Heart left ventricle (tissue), 16 donors: ENCODE results near the gene ACSL4. TPM values are rescaled to one million over a fixed set of nuclear protein-coding genes. Genes with fewer than 3 reads are reported as not detected.

Source experiments
- ATAC-seq, 4 donors: fragments of 200-7000 bp; cut with Tn5 transposase; one replicate each; pipeline ENCODE4 v1.9.1; 2020 to 2022; ENCODE audit warnings: moderate library complexity in 4 of 4, mild to moderate bottlenecking in 3 of 4, moderate number of reproducible peaks in 1 of 4
- DNase-seq, 5 donors: peaks; one replicate each; pipeline ENCODE4 v3.0.0-alpha.2; 2020
- H3K27ac ChIP-seq, 12 donors: fragments of 200-600 bp; sonication (generic) in 4 of 12; one replicate each; pipeline versions ENCODE4 v1.5.0 to v1.8.0; 2016 to 2022; ENCODE audit warnings: mild to moderate bottlenecking in 2 of 12
- H3K27me3 ChIP-seq, 9 donors: fragments of 200-600 bp; sonication (generic) in 2 of 9; one replicate each; pipeline versions ENCODE4 v1.5.1 to v1.8.0; 2016 to 2022; ENCODE audit warnings: mild to moderate bottlenecking in 3 of 9
- H3K36me3 ChIP-seq, 9 donors: fragments of 200-600 bp; sonication (generic) in 2 of 9; one replicate each; pipeline versions ENCODE4 v1.5.0 to v1.8.0; 2018 to 2022; ENCODE audit warnings: mild to moderate bottlenecking in 2 of 9
- H3K4me1 ChIP-seq, 12 donors: fragments of 200-600 bp; sonication (generic) in 4 of 12; one replicate each; pipeline versions ENCODE4 v1.5.0 to v1.8.0; 2016 to 2022; ENCODE audit warnings: mild to moderate bottlenecking in 3 of 12
- H3K4me3 ChIP-seq, 12 donors: fragments of 200-600 bp; sonication (generic) in 4 of 12; one replicate each; pipeline versions ENCODE4 v1.5.0 to v1.8.0; 2017 to 2022; ENCODE audit warnings: mild to moderate bottlenecking in 9 of 12, moderate library complexity in 4 of 12
- H3K9me3 ChIP-seq, 12 donors: fragments of 200-600 bp; sonication (generic) in 4 of 12; one replicate each; pipeline versions ENCODE4 v1.5.0 to v1.8.0; 2016 to 2022; ENCODE audit warnings: mild to moderate bottlenecking in 1 of 12
- POLR2A ChIP-seq, 2 donors: fragments of 450-650 bp; IDR thresholded peaks; one replicate each; pipeline ENCODE4 v1.6.1; 2017; ENCODE audit warnings: antibody characterized with exemption in 2 of 2, mild to moderate bottlenecking in 2 of 2, moderate library complexity in 2 of 2
- WGBS, 4 donors: extraction: QIAGEN DNeasy Blood & Tissue Kit in 2 of 4; methylation state at CpG; one replicate each; pipeline versions ENCODE4 v1.1.5 to v1.1.7; 2013 to 2018; 5-methylcytosine and 5-hydroxymethylcytosine counted together
- intact Hi-C, 10 donors: fragments of 100-400 bp; cut with DNase I; formaldehyde crosslinking; loops; one replicate each; pipeline versions ENCODE4 v1.11.1 to v1.14.2; 2022
- polyA plus RNA-seq, 2 donors: library from polyadenylated mRNA; stranded (reverse); fragments of 200-250 nt; gene quantifications; one replicate each; pipeline ENCODE4 v1.2.3, GENCODE V29; 2013
- total RNA-seq, 9 donors: library from RNA; depleted of rRNA in 2 of 9; stranded (reverse); fragments of >200 nt in 2 of 9; fragmentation: NEBNext Ultra II Directional in 3 of 9; extraction: Animal tissue kit (Norgen Biotek cat#: 25700) in 3 of 9; gene quantifications; one replicate each; pipeline versions ENCODE4 v1.1.0 to v1.2.4, GENCODE V29; 2016 to 2023
- TF ChIP-seq, protein P1 (sequence below), 12 donors: fragments of 200-600 bp; sonication (generic) in 4 of 12; IDR thresholded peaks; one replicate each; pipeline versions ENCODE4 v1.5.0 to v1.8.0; 2018 to 2022; ENCODE audit warnings: antibody characterized with exemption in 12 of 12, mild to moderate bottlenecking in 5 of 12
- donor health status: ischemic (EF 13 %, LVEDD 7.1; RV severe dilation, severe dysfunction).
- donor health status: healthy with polysubstance abuse.
- donor health status: DM: no; HTN: yes; CAD: no.
- donor health status: DM: no; HTN: no; CAD: no.
- donor health status: ischemic (EF 25% LVEDD 6.9; RV normal size, moderate dysfunction).
- donor health status: ischemic (EF 25% LVEDD 5.7; RV mildly dilated, moderate dysfunction).
- donor health status: healthy.
- donor health status: DM: yes; HTN: yes; CAD: no.
- donor health status: ischemic (EF 35%, LVEDD 5.7; RV mildly dilated, moderate dysfunction).
- donor health status: nonischemic (EF 11% LVEDD 7.7; RV severe dilation, severe dysfunction).
- donor health status: DM: yes; HTN: yes; CAD: no.
- donor health status: PGD.
- donor health status: ischemic (EF 29% LVEDD 5.4; RV normal size, mild dysfunction).
- donor health status: nonischemic (EF 23%, LVEDD 6.1; RV moderate dilation, normal function).

Gene ACSL4
- total and polyA plus RNA-seq, 11 donors: 11.7 to 68.7 (median 54.9) TPM

- intact Hi-C loops: no loop called here
- DNase-seq: no peak
- Histone ChIP-seq H3K27ac (no peak overlapping the region), H3K27me3 (peaks cover 0 to 3% (median 0%) of the 10 kb centered on the region in 9 donors), H3K4me3 (no peak overlapping the region), H3K4me1 (peaks cover 0 to 8% (median 0%) of the 10 kb centered on the region in 12 donors), H3K9me3 (no peaks in the 10 kb centered on the region), H3K36me3 (no peaks in the 10 kb centered on the region)
- TF ChIP-seq, protein P1, sequence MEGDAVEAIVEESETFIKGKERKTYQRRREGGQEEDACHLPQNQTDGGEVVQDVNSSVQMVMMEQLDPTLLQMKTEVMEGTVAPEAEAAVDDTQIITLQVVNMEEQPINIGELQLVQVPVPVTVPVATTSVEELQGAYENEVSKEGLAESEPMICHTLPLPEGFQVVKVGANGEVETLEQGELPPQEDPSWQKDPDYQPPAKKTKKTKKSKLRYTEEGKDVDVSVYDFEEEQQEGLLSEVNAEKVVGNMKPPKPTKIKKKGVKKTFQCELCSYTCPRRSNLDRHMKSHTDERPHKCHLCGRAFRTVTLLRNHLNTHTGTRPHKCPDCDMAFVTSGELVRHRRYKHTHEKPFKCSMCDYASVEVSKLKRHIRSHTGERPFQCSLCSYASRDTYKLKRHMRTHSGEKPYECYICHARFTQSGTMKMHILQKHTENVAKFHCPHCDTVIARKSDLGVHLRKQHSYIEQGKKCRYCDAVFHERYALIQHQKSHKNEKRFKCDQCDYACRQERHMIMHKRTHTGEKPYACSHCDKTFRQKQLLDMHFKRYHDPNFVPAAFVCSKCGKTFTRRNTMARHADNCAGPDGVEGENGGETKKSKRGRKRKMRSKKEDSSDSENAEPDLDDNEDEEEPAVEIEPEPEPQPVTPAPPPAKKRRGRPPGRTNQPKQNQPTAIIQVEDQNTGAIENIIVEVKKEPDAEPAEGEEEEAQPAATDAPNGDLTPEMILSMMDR (IDR thresholded peaks at IDR 0.05): no peak
- TF ChIP-seq POLR2A (IDR thresholded peaks at IDR 0.05): no peak
- no peak for ATAC-seq
- WGBS, 4 donors: 68 to 86% (median 70%) methylated on average over 2 of the region's 2 CpGs
These were observed 35.2 kb downstream of the ACSL4 start for GRCh38 chrX:109697855-109698254.

DNA sequence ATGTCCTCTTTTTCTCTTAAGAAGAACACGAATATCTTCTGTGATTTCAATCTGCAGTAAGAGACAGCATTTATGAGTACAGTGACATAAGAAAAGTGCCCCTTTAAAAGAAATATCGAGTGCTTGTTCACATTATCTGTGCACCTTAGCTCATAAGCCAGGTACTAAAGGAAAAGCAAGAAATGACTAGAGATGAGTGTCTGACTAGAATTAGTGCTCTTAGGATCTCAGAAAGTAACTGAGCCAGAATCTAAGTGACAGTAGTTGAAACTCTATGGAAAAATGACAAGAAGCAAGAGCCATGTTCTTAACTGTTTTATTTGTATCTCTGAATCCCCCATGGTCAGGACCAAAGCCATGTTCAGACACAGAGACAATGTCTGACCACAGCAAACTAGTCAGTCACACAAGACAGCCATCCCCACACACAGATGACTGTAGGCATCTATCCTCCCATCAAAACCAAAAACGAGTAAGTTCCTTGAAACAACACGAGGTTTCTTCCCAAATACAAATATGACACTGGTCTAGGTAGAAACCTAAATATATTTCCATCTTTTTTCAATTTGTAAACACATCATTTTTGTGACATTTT is 36.8 kb downstream of the ACSL4 start:
- no peaks in the 10 kb centered on the region for H3K9me3 ChIP-seq
- TF ChIP-seq, protein P1 (IDR thresholded peaks at IDR 0.05): no peak
- no peak for TF ChIP-seq POLR2A (IDR thresholded peaks at IDR 0.05)
- intact Hi-C loops: no loop called here
- no peaks in the 10 kb centered on the region for H3K36me3 ChIP-seq
- 68 to 92% (median 82%) methylated on average over 4 of the region's 4 CpGs for WGBS, 4 donors
- no peak overlapping the region for H3K27ac ChIP-seq
- no peak for ATAC-seq
- H3K4me1 ChIP-seq: peaks cover 0 to 6% (median 0%) of the 10 kb centered on the region in 12 donors
- no peak overlapping the region for H3K4me3 ChIP-seq
- H3K27me3 ChIP-seq: peaks cover 0 to 3% (median 0%) of the 10 kb centered on the region in 9 donors
- no peak for DNase-seq

DNA sequence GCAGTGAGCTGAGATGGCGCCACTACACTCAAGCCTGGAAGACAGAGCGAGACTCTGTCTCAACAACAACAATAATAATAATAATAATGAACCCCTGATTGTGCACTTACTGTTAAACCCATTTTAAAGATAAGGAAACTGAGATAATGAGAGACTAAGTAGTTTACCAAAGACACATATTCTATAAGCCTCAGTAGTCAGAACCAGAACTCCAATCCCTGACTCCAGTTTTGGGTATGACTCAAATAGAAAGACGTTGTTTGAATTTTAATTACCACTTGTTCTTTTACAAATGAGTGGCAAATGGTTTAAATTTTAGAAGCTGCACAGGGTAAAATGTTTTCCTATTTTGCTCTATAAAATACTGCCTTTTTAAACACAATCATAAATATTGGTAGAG is 37.4 kb downstream of the ACSL4 start:
- peaks cover 0 to 3% (median 0%) of the 10 kb centered on the region in 9 donors for H3K27me3 ChIP-seq

GRCh38 chrX:109691752-109692151 is 41.3 kb downstream of the ACSL4 start:
- intact Hi-C loops: no loop called here
- H3K4me3 ChIP-seq: no peak overlapping the region
- DNase-seq: no peak
- H3K36me3 ChIP-seq: no peaks in the 10 kb centered on the region
- H3K9me3 ChIP-seq: no peaks in the 10 kb centered on the region
- peaks cover 0 to 10% (median 0%) of the 10 kb centered on the region in 9 donors for H3K27me3 ChIP-seq
- TF ChIP-seq, protein P1 (IDR thresholded peaks at IDR 0.05): no peak
- no peak for TF ChIP-seq POLR2A (IDR thresholded peaks at IDR 0.05)
- WGBS, 4 donors: 64 to 98% (median 85%) methylated on average over 2 of the region's 2 CpGs
- ATAC-seq: no peak
- peaks cover 0 to 7% (median 0%) of the 10 kb centered on the region in 12 donors for H3K4me1 ChIP-seq
- H3K27ac ChIP-seq: no peak overlapping the region

More for the DNA sequence above, 37.4 kb downstream of the ACSL4 start:
- TF ChIP-seq, protein P1 (IDR thresholded peaks at IDR 0.05): no peak
- no peak for TF ChIP-seq POLR2A (IDR thresholded peaks at IDR 0.05)
- H3K27ac ChIP-seq: no peak overlapping the region
- intact Hi-C loops: no loop called here
- H3K36me3 ChIP-seq: no peaks in the 10 kb centered on the region
- DNase-seq: no peak
- no peak overlapping the region for H3K4me3 ChIP-seq
- no peak for ATAC-seq
- 83 to 98% (median 91%) methylated on average over 3 of the region's 3 CpGs for WGBS, 4 donors
- H3K4me1 ChIP-seq: peaks cover 0 to 7% (median 0%) of the 10 kb centered on the region in 12 donors
- no peaks in the 10 kb centered on the region for H3K9me3 ChIP-seq
